Transverse colon (tissue), 4 donors: ENCODE data around the gene ENOX1.

Experiments used
- CTCF ChIP-seq, 5 experiments: fragments of 200-600 bp in 3 of 5; fragments of 450-650 bp in 2 of 5; sonication (generic) in 3 of 5; IDR thresholded peaks; 1 replicate in 2 of 5; 2 replicates in 3 of 5; pipeline ENCODE4 v1.5.1; 2016 to 2017; ENCODE audit warnings: antibody characterized with exemption in 5 of 5, inconsistent platforms in 3 of 5, mild to moderate bottlenecking in 2 of 5, moderate library complexity in 1 of 5
- EP300 ChIP-seq: sonication (generic); formaldehyde crosslinking; IDR thresholded peaks from one replicate; pipeline ENCODE4 v1.6.1; 2017; ENCODE audit warnings: antibody characterized with exemption, low read depth
- POLR2A ChIP-seq: fragments of 450-650 bp; IDR thresholded peaks from one replicate; pipeline ENCODE4 v1.6.1; 2016; ENCODE audit warnings: antibody characterized with exemption, mild to moderate bottlenecking, moderate library complexity
- POLR2AphosphoS5 ChIP-seq, 3 donors: sonication (generic); formaldehyde crosslinking; IDR thresholded peaks; one replicate each; pipeline ENCODE4 v1.6.1; 2016; ENCODE audit warnings: antibody characterized with exemption in 3 of 3

GRCh38 chr13:43473437-43473836 lies 313.3 kb downstream of the ENOX1 start:
- TF ChIP-seq POLR2A (no peak), CTCF (IDR thresholded peaks at IDR 0.05) (no peak), EP300 (no peak), POLR2AphosphoS5 (IDR thresholded peaks at IDR 0.05) (no peak)
